HG03103 (cell line): ENCODE measurements around the gene BAZ2A.

Experiments used
- ATAC-seq: cut with Tn5 transposase; IDR thresholded peaks from one replicate; pipeline ENCODE4 v1.9.1; 2021; ENCODE audit warnings: low read depth; ENCODE audit not compliant: unreplicated experiment

Gene BAZ2A

DNA sequence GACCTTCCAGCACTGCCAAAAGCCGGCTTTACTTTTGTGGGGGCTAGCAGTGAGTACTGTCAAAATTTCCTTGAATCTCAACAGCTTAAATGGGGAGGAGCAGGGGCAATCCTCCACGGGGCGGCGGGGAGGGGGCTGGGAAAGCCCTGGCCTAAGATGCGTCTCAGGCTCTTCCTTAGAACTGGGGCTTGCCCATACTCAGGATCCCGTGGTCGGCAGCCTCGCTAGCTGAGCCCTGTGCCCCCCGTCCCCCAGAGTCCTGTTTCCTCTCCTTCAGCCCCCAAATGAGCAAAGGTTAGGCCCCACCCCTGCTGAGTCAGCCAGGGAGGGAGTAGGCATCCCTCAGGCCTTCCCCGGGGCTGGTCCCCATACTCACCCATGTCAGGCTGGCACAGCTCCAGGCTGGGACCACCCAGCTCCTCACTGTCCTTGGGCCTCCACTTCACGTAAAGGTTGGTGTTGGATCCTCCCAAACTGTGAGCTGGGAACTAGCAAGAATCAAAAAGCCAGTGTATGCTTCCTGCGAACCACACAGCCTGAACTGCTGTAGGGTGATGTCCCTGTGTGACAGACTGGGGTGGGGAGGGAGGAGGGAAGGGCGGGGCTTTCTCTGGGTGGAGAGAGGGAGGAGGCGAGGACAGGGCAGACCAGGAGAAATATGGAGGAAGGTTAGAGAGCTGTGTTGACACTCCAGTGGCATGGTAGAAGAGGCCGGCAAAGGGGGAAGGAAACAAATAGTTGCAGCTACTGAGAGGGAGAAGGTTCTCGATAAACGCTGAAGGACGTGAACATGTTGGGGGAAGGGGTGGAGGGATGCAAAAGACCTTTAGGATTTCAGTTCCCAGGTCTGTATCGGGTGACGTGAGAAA, 5.9 kb upstream of the BAZ2A start:
- ATAC-seq: peak; percentile 33

DNA sequence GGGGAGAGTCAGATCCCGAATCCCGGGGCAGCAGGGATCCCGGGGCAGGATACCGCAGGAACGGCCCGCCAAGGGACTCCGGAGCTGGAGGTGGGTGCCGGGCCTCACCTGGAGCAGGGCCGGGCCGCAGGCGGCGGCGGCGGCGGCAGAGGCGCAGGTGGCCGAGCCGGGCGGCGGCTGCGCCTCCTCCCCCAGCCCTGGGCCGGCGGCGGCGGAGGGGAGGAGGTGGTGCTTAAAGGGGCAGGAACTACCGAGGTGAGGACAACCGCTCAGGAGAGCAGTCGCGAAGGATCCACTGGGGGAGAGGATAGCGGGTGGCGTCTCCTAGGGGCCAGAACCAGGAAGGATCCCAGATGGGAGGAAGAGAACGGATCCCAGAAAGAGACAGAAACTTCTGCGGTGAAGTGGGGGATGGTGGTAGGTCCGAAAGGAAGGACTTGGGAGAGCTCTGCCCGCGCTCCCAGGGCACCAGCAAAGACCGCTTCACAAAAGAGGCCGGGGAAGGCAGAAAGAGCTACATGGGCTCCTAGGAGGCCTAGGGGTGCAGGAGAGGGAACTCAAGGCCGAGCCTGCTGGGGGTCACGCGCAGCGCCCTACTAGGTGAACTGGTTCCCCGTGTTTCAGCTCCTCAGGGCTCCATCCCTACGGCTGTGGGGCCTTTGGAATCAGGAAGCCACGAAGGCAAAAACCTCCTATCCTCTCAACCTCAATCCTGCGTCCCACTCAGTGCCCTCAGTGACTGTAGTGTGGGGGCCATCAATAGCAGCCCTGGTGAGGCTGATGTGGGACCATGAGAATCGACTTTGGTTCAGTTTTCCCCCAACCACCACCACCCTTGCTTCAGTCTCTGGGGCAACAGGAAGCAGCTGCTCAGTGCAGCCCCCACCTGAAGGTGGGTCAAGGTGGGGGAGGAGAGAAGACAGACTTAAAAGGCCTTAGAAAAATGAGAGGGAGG, 5.0 kb upstream of the BAZ2A start:
- ATAC-seq: no peak

DNA sequence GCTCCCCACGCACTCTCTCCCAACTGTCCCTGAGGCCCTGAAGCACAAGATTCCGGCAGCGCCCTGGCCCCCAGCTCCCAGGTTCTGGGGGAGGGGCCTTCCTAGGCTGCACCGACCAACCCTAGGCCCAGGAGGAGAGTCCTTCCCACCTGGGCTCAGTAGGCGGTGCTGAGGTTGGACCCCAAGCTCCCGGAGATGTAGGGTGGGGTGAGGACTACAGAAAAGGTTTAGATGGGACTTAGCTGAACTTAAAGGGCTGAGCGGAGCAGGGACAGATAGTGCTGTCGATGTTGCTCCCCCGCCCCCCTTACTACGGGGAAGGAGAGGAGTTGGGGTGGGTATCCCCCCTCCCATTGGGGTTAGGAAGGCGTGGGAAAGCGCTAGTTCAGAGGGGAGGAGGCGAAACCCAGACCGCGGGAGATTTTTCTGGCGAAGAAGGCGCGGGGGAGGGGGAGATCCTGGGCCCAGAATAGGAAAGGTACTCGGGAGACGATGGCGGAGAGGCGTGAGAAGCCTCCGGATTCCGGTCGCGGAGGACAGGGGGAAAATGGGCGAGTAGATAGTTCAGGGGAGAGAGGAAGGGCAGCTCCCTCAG, 4.2 kb upstream of the BAZ2A start:
- ATAC-seq: no peak

DNA sequence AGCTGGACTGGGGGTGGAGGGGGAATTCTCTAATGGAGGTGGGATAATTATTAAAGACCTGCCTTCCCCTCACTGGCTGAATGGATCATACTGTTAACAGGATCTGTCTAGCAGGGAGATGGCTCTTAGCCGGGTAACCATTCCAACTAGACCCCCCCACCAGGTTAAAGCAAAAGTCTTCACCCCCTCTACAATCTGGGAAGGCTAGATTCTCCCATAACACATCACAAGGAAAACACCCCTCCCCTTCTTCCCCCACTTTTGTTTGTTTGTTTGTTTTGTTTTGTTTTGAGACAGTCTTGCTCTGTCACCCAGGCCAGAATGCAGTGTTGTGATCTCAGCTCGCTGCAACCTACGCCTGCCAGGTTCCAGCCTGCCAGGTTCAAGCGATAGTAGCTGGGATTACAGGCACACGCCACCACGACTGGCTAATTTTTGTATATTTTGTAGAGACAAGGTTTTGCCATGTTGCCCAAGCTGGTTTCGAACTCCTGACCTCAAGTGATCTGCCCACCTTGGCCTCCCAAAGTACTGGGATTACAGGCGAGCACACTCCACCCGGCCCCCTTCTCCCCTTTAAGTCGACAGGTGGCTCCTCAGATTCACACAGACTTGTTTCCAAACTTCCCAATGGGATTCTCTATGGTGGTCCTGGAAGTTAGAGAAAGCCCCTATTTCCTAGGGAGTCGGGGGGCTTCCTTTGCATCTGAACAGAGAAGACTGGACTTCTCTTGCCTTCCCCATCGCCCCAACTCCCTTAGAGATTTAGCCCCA, 3.5 kb upstream of the BAZ2A start:
- no peak for ATAC-seq

DNA sequence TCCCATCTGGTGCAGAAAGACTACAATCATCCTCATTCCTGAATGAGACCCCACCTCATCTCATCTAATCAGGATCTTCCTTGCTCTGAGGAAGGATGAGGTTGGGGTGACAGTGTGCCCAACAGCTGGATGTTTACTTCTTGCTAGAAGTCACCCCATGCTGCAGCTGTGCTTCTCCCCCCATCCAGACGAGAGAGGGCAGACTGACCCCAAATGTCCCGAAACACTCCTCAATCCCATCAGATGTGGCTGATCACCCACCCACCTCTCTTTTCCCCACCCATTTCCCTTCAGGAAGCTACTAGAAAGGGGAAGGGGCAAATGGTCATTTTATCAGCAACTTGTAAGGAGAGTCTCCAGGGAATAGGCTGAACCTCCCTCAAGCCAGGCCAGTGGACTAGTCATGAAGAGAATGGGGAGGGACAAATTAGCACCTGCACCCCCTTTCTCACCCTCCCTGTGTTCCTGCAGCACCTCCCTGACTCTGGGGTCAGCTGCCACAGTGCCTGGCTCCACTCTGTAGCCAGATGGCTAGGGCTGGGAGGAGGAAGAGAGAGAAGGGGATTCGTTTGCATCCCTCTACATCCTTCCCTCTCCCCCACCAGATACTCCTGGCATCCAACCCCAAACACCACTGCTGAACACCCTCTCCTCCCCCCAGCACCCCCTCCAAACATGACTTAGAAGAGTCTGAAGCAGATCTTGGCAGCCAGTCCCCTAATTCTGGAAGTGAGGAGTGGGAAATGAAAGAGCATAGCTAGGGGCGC, 2.8 kb upstream of the BAZ2A start:
- ATAC-seq: no peak

DNA sequence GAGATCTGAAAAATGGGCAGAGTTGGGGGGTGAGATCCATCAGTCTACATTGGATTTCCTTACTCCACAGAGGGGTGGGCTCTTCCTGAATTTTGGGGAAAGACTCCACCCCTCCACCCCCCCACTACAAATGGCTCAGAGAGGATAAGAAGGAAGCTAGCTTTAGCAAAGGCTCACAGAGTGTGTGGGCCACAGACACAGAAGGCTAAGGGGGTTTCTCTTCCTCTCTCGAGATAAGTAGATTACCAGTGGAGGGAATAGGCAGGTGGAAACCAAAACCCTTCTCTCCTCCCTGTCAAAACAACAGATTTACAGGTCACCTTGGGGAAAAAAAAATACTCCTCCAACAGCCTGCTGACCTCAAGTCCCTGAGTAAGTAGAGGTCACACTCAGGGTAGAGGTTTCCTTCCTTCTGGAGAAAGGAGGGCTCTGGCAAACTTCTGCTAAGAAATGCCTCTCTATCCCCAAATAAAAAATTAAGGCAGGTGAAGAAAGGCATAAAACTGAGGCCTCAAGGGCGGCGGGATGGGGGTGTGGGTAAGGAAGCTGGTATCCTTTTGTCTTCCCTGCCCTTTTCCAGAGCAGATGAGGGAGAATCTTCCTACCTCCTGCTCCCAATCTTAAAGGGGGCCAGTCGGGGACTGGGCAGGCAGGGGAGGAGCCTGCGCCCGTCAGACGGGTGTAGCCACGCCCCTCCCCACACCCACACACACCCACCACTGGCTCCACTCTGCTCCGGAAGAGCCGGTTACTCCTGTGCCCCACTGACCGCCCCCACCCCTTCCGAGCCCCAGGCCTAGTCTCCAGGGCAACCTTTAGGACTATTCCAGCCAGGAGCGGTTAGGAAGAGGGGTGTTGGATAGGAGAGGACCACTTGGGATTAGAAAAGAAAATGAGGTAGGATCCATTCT, 1.9 kb upstream of the BAZ2A start:
- no peak for ATAC-seq

DNA sequence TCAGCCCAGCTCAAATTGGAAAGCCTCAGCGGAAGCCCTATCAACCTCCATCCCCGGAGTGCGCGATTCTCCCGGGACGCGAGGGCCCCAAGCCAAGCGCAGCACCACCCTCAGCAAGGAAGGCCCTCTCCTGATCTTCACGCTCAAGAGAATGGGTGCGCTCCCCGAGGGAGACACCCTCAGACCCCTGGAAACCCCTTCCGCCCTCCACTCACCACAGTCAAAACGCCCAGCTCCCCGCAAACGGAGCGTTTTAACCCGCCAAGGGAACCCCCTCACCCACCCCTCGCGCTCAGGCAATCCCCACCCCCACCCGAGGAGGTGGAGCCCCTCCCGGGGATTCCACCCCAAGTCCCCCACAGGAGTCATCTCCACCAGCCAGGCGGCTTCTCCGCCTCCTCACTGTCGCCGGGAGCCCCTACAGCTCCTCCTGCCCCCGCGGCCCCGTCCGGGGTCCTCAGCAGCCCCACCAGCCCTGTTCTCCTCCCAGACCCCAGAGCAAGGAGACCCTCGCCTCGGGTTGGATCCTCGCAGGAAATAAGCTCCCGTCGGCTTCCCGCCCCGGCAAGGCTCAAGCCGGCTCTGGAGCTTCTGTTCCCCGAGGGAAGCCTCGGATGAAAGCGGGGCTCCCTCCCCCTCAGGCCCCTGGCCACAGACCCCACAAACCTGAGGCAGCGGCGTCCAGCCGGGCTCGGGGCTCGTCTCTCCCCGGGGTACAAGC, 507 bp downstream of the BAZ2A start:
- no peak for ATAC-seq

DNA sequence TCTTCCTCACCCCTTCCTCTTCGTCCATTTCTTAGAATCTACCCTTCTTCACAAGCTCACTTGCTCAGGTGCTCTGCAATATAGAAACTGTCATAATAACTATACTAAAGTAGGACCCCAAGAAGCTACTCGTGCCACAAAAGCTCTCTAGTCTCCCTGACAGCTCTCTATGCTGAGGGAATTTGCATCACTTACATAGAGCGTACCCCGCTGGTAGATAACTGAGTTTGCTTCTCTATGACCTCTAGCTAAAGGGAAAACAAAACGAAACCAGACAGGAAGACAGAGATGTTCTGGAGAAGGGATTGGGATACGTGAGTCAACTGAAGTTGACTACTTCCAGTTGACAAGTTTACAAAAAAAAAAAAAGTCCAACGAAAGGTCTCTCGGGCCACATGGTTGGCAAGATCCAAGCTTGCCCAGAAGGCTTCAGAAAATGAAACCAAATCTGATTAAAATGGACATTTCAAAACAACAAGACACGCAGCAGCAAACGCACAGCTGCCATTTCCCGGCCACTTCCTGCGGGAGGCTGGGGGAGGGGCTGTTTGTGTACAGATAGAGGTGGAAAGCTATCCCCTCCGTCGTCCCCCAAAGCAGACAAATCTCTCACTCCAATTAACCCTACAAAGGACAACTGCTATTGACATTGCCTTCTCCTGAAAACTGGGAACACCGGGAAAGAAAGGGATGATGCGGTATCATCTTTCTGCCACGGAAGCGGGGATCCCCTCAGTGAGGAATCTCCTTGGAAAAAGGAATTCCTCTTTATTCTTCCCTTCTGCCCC, 1.3 kb downstream of the BAZ2A start:
- no peak for ATAC-seq

DNA sequence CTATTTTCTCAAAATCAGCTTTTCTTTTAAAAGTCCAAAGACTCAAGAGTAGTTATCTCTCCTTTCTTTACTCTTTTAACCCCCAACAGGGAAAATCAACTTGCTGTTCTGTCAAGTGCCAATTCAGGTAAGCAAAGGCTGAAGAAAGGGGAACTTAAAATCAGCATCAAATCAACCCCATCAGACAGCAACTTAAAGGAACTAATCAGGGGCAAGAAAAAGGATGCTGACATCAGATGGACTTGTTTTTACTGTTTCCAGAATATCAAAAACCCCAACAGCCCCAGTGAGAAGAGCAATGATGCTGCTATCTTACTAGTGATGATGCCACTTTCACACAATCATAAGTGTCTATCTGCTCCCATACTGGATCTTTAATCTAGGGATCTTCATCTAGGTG, 3.4 kb downstream of the BAZ2A start:
- no peak for ATAC-seq

DNA sequence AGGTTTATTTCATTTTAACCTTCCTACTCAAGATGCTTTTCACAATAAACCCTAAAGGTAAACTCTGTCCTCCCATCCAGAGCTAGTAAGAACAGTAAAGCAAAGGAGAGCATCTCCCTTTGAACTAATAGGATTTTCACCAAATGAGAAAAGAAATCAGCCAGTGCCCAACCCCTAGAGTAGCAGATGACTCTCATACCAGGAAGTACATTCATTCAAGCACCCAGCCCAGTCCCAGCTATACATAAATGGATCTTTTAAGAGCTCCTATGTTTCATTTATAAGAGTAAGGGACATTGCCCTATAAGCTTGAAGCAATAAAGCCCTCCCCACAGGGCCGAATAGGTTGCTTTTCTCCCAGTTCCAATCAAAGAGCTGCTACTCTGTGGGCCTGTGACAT, 7.6 kb downstream of the BAZ2A start:
- no peak for ATAC-seq

DNA sequence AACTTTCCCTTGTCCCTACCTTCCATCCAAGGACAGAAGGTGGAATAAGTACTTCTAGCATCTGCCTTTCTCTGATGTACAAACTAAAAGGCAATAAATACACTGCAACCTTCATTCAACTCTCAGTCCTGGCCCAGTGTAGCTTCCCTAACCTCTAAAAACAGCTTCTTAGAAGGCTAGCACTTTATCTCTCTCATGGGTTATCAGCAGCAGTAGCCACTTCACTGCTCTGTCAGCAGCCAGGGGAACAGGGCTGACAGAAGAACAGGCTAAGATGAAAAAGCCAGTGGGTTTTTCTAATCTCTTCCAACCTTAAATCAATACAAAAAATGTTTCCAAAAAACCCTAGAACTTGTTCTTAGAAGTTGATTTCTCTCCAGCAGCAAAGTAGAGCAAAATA, 13.2 kb downstream of the BAZ2A start:
- no peak for ATAC-seq

DNA sequence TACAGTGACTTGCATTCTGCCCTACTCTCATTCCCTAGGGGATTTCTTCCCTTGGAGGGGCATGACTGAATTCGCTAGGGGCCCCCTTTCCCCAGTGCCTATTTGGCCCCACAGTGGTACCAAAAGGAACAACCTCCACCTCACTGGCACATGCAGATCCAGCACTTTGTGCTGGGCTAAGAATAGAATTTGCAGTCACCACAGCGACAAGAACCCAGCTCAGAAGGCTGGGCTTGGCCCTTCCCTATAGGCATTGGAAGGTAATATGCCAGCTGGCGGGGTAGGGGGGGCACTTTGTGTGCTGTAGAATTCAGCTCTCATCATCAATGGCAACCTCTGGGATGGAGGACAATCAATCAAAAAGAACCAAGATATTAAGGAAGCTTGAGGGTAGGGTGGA, 13.9 kb downstream of the BAZ2A start:
- no peak for ATAC-seq

DNA sequence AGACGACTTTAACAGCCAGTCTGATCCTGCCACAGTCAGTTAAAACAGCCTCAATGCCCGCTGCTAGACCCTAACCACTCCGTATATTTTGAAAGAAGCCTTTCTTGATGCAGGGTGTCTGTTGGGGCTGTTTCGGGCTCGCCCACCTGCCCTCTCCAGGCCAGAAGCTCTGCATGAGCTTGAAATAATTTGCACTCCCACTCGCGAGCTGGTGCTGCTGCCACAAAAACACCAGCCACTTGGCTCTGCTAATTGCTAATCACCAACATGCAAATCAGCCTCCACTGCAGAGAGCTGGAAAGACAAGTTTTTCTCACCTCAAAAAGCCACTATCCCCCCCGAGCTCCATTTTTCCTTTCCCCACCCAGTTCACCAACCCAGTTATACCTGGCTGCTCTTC, 15.5 kb downstream of the BAZ2A start:
- no peak for ATAC-seq

DNA sequence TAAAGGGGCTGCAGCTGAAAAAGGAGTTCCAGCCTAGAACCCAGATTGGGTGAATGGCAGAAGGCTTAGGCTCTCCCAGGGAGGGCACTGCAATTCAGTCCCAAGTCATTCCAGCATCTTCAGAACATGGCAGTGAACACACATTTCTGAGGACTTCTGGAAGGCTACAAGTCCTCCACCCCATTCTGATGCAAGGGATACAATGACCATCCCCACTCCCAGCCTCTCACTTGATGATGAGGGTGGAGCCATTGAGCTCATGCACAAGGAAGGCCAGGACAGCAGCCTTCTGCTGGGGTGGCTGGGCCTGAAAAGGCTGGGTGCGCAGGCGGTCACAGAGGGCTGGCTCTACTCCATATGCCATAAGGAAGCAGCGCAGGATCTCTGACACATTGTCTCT, 25.8 kb downstream of the BAZ2A start:
- no peak for ATAC-seq

DNA sequence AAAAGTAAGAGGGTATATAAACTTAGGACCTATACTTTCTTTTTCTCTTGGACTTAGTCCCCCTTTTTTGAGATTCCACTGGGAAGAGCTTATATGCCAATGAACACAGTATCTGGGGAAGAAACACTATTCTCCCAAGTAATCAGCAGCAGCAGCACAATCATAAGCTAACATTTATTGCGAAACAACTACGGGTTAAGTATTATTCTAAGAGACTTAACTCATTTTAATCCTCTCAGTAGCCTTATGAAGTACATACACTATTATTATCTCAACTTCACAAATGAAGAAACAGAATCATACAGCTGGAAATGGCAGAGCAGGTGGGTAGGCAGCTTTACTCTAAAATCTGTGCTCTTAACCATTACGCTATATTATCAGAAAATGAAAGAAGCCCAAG, 27.9 kb downstream of the BAZ2A start:
- ATAC-seq: no peak

DNA sequence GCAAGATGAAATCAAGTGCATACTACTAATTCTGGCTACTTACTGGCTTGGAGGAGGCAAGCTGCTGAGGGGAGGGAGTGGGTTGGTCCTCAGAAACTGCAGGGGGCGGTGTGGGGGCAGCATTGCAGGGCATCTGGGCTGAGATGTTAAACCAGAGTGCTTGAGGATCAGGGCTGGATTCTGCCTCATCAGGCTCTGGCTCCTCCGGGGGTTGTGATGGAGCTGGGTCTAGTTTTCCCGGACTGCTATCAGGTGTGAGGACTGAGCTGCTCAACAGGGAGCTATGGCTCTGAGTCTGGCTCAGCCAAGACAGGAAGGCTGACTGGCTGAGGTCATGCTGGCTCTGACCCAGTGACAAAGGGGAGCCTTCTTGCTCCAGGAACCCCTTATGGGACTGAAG, 28.6 kb downstream of the BAZ2A start:
- no peak for ATAC-seq

DNA sequence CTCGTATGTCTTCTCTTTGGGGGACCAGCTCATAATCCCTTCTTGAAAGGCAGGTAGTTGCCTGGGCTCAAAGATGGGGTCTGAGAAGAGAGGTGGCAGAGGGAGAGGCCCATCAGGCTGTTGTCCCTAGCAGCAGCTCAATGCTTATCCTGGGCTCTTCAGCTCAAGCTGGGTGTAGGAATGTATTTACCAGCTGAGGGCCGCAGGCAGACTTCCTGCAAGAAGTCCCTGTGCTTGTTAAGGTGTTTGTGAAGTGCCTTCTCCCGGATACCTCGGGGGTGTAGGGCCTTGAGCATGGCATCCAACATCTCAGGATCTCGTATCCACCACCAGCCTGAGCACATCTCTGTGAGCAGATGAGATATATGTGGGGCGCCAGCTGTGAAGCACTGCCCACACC, 29.4 kb downstream of the BAZ2A start:
- ATAC-seq: no peak
